ENCODE measurements around the gene RPL19.

DNA sequence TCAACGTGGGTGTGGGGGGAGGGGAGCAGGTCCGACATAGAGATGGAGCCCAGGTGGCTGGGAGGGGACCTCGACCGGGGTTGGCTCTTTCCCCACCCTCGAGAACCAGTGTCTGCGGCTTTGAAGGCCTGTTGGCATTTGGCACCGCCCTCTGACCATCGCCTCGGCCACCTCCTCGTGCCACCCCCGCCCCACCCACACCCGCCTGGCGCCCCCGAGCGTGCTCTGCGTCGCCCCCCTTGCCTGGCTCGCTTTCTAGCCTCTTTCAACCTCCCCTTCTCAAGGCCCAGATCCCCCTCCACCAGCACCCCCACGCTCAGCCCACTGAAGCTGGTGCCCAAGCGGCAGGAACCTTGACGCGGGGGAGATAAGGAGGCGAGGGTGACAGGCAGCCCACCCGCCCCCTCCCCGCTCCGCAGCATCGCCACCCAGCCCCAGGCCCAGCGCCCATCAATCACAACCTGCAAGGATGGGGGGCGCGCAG, 3.2 kb upstream of the RPL19 start:
- TF ChIP-seq, protein P1, sequence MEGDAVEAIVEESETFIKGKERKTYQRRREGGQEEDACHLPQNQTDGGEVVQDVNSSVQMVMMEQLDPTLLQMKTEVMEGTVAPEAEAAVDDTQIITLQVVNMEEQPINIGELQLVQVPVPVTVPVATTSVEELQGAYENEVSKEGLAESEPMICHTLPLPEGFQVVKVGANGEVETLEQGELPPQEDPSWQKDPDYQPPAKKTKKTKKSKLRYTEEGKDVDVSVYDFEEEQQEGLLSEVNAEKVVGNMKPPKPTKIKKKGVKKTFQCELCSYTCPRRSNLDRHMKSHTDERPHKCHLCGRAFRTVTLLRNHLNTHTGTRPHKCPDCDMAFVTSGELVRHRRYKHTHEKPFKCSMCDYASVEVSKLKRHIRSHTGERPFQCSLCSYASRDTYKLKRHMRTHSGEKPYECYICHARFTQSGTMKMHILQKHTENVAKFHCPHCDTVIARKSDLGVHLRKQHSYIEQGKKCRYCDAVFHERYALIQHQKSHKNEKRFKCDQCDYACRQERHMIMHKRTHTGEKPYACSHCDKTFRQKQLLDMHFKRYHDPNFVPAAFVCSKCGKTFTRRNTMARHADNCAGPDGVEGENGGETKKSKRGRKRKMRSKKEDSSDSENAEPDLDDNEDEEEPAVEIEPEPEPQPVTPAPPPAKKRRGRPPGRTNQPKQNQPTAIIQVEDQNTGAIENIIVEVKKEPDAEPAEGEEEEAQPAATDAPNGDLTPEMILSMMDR (IDR thresholded peaks at IDR 0.05; ENCODE audit: borderline replicate concordance, extremely low read depth, low read length, poor library complexity, severe bottlenecking), result no peak
- no peak for TF ChIP-seq EZH2 (IDR thresholded peaks at IDR 0.05; ENCODE audit: borderline replicate concordance, low read depth, low read length, severe bottlenecking)
